Fibroblast of lung (primary cell): ENCODE measurements around the gene DDI2. TPM values are rescaled to one million over a fixed set of nuclear protein-coding genes. Genes with fewer than 3 reads are reported as not detected.

Source experiments
- DNase-seq, 2 donors: peaks; one replicate each; pipeline versions ENCODE4 v3.0.0 to v3.0.0-alpha.2; 2010; ENCODE audit warnings: low read depth in 2 of 2
- H2AFZ ChIP-seq: 2 replicates; pipeline ENCODE4 v1.5.1; 2012; ENCODE audit warnings: low read length, control low read depth, inconsistent platforms
- H3K27ac ChIP-seq: 2 replicates; pipeline ENCODE4 v1.5.1; 2011; ENCODE audit warnings: low read length, control low read depth; ENCODE audit not compliant: insufficient read depth
- H3K27me3 ChIP-seq: 2 replicates; pipeline ENCODE4 v1.5.1; 2011; ENCODE audit warnings: mild to moderate bottlenecking, low read length; ENCODE audit not compliant: control insufficient read depth, insufficient read depth
- H3K36me3 ChIP-seq: 2 replicates; pipeline ENCODE4 v1.5.1; 2011; ENCODE audit warnings: low read length; ENCODE audit not compliant: control insufficient read depth, insufficient read depth
- H3K4me1 ChIP-seq: 2 replicates; pipeline ENCODE4 v1.5.1; 2011; ENCODE audit warnings: low read length; ENCODE audit not compliant: control insufficient read depth, insufficient read depth; ENCODE audit errors: extremely low read depth
- H3K4me2 ChIP-seq: 2 replicates; pipeline ENCODE4 v1.5.1; 2011; ENCODE audit warnings: low read length, control low read depth; ENCODE audit not compliant: insufficient read depth; ENCODE audit errors: extremely low read depth
- H3K4me3 ChIP-seq, 4 experiments: fragments of 200-600 bp in 1 of 4; sonication (generic) in 1 of 4; replicated peaks in 1 of 4; 2 replicates each; pipeline ENCODE4 v1.5.1; 2011 to 2016; ENCODE audit warnings: low read length in 4 of 4, low read depth in 3 of 4, mild to moderate bottlenecking in 3 of 4, control low read depth in 2 of 4, inconsistent platforms in 1 of 4, mixed read lengths in 1 of 4; ENCODE audit not compliant: insufficient read depth in 1 of 4; ENCODE audit errors: control extremely low read depth in 1 of 4
- H3K79me2 ChIP-seq: 2 replicates; pipeline ENCODE4 v1.5.1; 2012; ENCODE audit warnings: mild to moderate bottlenecking, low read length, inconsistent platforms; ENCODE audit not compliant: control insufficient read depth, insufficient read depth
- H3K9ac ChIP-seq: 2 replicates; pipeline ENCODE4 v1.5.1; 2011; ENCODE audit warnings: mild to moderate bottlenecking, low read length, control low read depth; ENCODE audit not compliant: insufficient read depth
- H3K9me3 ChIP-seq: 2 replicates; pipeline ENCODE4 v1.5.1; 2012; ENCODE audit warnings: low read depth, low read length; ENCODE audit not compliant: control insufficient read depth, insufficient read depth
- H4K20me1 ChIP-seq: 2 replicates; pipeline ENCODE4 v1.5.1; 2011; ENCODE audit warnings: low read length; ENCODE audit not compliant: control insufficient read depth, insufficient read depth; ENCODE audit errors: extremely low read depth
- EZH2 ChIP-seq: IDR thresholded peaks from 2 replicates; pipeline ENCODE4 v1.5.1; 2012; ENCODE audit warnings: low read length, control low read depth, mild to moderate bottlenecking; ENCODE audit errors: missing control alignments
- polyA plus RNA-seq, 2 donors: library from polyadenylated mRNA; depleted of rRNA in 1 of 2; stranded (reverse) in 1 of 2; unstranded in 1 of 2; fragments of >200 nt; gene quantifications; 2 replicates each; pipeline ENCODE4 v1.2.1, GENCODE V29; 2011 to 2012; ENCODE audit warnings: missing spikeins in 1 of 2
- total RNA-seq: library from RNA; depleted of rRNA; stranded (reverse); fragments of >200 nt; gene quantifications from 2 replicates; pipeline ENCODE4 v1.2.1, GENCODE V29; 2014
- TF ChIP-seq, protein P1 (sequence below), 2 donors: IDR thresholded peaks in 1 of 2; conservative IDR thresholded peaks in 1 of 2; 1 replicate in 1 of 2; 2 replicates in 1 of 2; pipeline ENCODE4 v1.5.1; 2011 to 2012; ENCODE audit warnings: low read length in 2 of 2, control low read depth in 1 of 2, inconsistent platforms in 1 of 2, low read depth in 1 of 2, mild to moderate bottlenecking in 1 of 2

Gene DDI2
- total and polyA plus RNA-seq, 2 donors (not counting 1 experiment from before 2014, with no cell fraction given) = 9.3 to 11.7 TPM

DNA sequence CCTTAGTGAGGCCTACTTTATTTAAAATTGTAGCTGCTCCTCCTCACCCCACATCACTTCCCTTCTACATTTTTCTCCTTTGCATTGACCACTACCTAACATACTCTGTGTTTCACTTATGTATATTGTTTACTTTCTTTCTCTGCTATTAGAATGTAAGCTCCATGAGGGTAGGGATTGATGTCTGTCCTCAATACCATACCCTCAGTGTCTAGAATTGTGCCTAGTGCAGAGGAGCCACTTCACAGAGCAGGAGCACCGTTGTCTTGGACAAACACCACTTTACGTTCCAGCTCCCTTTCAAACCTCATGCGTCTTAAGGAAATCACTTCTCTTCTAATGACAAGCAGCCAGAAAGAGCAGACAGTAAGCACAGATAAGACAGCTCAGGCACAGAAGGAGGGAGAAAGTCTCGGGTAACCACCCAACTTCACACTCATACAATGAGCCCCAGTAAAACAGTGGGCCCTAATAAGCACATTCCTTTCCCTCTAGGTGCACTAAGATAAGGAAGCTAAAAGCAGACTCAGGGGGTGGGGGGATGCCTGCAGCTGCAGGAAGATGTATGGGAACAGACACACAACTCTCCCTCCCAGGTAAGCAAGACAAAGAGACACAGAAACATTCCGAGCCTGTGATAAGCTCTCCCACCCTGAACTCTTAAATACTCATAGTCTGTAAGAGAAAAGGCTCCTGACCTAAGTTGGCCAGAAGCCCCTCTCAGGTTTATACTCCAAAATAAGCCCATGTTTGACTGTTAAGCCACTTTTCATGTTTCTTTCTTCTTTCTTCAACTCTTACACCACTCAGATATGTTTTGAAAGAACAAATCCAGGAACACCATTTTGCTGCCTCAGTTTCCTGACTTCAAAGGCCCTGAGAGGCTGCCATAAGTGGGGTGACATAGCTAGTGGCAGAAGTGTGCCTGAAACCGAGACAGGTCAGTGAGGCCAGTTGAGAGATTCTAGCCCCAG, 59.7 kb downstream of the DDI2 start:
- Histone ChIP-seq H2AFZ (no peak overlapping the region), H3K9me3 (no peaks in the 10 kb centered on the region), H3K27ac (no peak overlapping the region), H3K4me1 (peaks cover 14% of the 10 kb centered on the region), H3K4me3 (no peak overlapping the region), H3K79me2 (no peaks in the 10 kb centered on the region), H3K27me3 (no peaks in the 10 kb centered on the region), H3K4me2 (no peak overlapping the region), H3K36me3 (no peaks in the 10 kb centered on the region), H3K9ac (no peak overlapping the region), H4K20me1 (no peaks in the 10 kb centered on the region)
- DNase-seq = no peak
- TF ChIP-seq, protein P1, sequence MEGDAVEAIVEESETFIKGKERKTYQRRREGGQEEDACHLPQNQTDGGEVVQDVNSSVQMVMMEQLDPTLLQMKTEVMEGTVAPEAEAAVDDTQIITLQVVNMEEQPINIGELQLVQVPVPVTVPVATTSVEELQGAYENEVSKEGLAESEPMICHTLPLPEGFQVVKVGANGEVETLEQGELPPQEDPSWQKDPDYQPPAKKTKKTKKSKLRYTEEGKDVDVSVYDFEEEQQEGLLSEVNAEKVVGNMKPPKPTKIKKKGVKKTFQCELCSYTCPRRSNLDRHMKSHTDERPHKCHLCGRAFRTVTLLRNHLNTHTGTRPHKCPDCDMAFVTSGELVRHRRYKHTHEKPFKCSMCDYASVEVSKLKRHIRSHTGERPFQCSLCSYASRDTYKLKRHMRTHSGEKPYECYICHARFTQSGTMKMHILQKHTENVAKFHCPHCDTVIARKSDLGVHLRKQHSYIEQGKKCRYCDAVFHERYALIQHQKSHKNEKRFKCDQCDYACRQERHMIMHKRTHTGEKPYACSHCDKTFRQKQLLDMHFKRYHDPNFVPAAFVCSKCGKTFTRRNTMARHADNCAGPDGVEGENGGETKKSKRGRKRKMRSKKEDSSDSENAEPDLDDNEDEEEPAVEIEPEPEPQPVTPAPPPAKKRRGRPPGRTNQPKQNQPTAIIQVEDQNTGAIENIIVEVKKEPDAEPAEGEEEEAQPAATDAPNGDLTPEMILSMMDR (conservative IDR thresholded peaks at IDR 0.05 in 1 of 2, IDR thresholded peaks at IDR 0.05 in 1 of 2; ENCODE audit: low read depth in 1 of 2, low read length in 2 of 2) = no peak
- no peak for TF ChIP-seq EZH2

DNA sequence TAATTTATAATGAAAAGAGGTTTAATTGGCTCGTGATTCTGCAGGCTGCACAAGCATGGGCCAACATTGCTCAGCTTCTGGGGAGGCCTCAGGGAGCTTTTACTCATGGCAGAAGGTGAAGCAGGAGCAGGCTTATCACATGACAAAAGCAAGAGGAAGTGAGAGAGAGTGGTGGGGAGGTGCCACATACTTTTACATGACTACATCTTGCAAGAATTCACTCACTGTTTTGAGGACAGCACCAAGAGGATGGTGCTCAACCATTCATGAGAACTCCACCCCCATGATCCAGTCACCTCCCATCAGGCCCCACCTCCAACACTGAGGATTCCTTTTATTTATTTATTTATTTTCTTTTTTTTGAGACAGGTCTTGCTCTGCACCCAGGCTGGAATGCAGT, 61.3 kb downstream of the DDI2 start:
- Histone ChIP-seq H3K4me2 (no peak overlapping the region), H3K27ac (no peak overlapping the region), H3K9ac (no peak overlapping the region), H4K20me1 (no peaks in the 10 kb centered on the region), H3K9me3 (no peaks in the 10 kb centered on the region), H3K36me3 (no peaks in the 10 kb centered on the region), H3K4me1 (peaks cover 14% of the 10 kb centered on the region), H3K4me3 (no peak overlapping the region), H3K79me2 (no peaks in the 10 kb centered on the region), H3K27me3 (no peaks in the 10 kb centered on the region), H2AFZ (no peak overlapping the region)
- peak; percentile 41 to 89 for DNase-seq
- TF ChIP-seq, protein P1 (conservative IDR thresholded peaks at IDR 0.05 in 1 of 2, IDR thresholded peaks at IDR 0.05 in 1 of 2; ENCODE audit: low read depth in 1 of 2, low read length in 2 of 2) = no peak
- TF ChIP-seq EZH2 = no peak

DNA sequence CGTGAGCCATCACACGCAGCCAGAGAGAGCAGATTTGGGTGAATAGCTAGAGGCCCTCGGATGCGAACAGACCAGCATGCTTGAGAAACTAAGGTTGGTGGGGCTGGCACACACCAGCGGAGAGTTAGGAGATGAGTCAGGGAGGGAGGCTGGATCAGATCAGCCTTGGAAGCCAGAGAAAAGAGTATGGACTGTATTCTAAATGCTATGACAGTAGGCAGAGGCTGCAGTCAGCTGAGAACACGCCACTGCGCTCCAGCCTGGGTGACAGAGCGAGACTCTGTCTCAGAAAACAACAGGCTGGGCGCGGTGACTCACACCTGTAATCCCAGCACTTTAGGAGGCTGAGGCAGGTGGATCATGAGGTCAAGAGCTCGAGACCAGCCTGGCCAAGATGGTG, 62.9 kb downstream of the DDI2 start:
- no peaks in the 10 kb centered on the region for H3K9me3 ChIP-seq
- no peak overlapping the region for H3K4me3 ChIP-seq
- H3K9ac ChIP-seq = no peak overlapping the region
- peaks cover 14% of the 10 kb centered on the region for H3K4me1 ChIP-seq
- no peaks in the 10 kb centered on the region for H4K20me1 ChIP-seq
- H3K27ac ChIP-seq = peak overlapping the region; percentile 56
- peak; percentile 60 to 81 for DNase-seq
- TF ChIP-seq EZH2 = no peak
- TF ChIP-seq, protein P1 (conservative IDR thresholded peaks at IDR 0.05 in 1 of 2, IDR thresholded peaks at IDR 0.05 in 1 of 2; ENCODE audit: low read depth in 1 of 2, low read length in 2 of 2) = no peak
- H2AFZ ChIP-seq = no peak overlapping the region
- peaks cover 10% of the 10 kb centered on the region for H3K79me2 ChIP-seq
- H3K36me3 ChIP-seq = no peaks in the 10 kb centered on the region
- H3K4me2 ChIP-seq = no peak overlapping the region
- no peaks in the 10 kb centered on the region for H3K27me3 ChIP-seq
